IPS-18a (cell line): ENCODE measurements around the gene SUSD1.

Experiments
- H3K27ac ChIP-seq: one replicate; pipeline ENCODE4 v1.5.1; 2013; ENCODE audit warnings: low read length
- H3K27me3 ChIP-seq: one replicate; pipeline ENCODE4 v1.6.1; 2013; ENCODE audit warnings: mild to moderate bottlenecking, low read length; ENCODE audit not compliant: control insufficient read depth, insufficient read depth
- H3K36me3 ChIP-seq: one replicate; pipeline ENCODE4 v1.6.1; 2013; ENCODE audit warnings: low read depth, low read length; ENCODE audit not compliant: control insufficient read depth
- H3K4me1 ChIP-seq: one replicate; pipeline ENCODE4 v1.6.1; 2013; ENCODE audit warnings: low read depth, low read length; ENCODE audit not compliant: control insufficient read depth
- H3K4me3 ChIP-seq: one replicate; pipeline ENCODE4 v1.5.1; 2013; ENCODE audit warnings: low read length
- H3K9ac ChIP-seq: one replicate; pipeline ENCODE4 v1.6.1; 2013; ENCODE audit warnings: mild to moderate bottlenecking, low read length, moderate library complexity
- H3K9me3 ChIP-seq: one replicate; pipeline ENCODE4 v1.6.1; 2013; ENCODE audit warnings: low read depth, low read length; ENCODE audit not compliant: control insufficient read depth

Gene SUSD1

GRCh38 chr9:112059145-112059965, 115.7 kb downstream of the SUSD1 start:
- Histone ChIP-seq H3K27ac (no peak overlapping the region), H3K4me3 (no peak overlapping the region), H3K9ac (no peak overlapping the region), H3K4me1 (no peaks in the 10 kb centered on the region), H3K9me3 (no peaks in the 10 kb centered on the region), H3K36me3 (no peaks in the 10 kb centered on the region), H3K27me3 (no peaks in the 10 kb centered on the region)

- no peaks in the 10 kb centered on the region for H3K27me3 ChIP-seq
- H3K4me1 ChIP-seq: no peaks in the 10 kb centered on the region
- no peak overlapping the region for H3K9ac ChIP-seq
- H3K27ac ChIP-seq: no peak overlapping the region
- H3K4me3 ChIP-seq: no peak overlapping the region
- no peaks in the 10 kb centered on the region for H3K36me3 ChIP-seq
- H3K9me3 ChIP-seq: no peaks in the 10 kb centered on the region
Observed at GRCh38 chr9:112056996-112057395, 118.1 kb downstream of the SUSD1 start.

GRCh38 chr9:112054916-112055315, 120.2 kb downstream of the SUSD1 start:
- H3K4me3 ChIP-seq: no peak overlapping the region
- H3K36me3 ChIP-seq: no peaks in the 10 kb centered on the region
- H3K9me3 ChIP-seq: no peaks in the 10 kb centered on the region
- no peaks in the 10 kb centered on the region for H3K27me3 ChIP-seq
- H3K9ac ChIP-seq: no peak overlapping the region
- H3K4me1 ChIP-seq: no peaks in the 10 kb centered on the region
- H3K27ac ChIP-seq: no peak overlapping the region

- Histone ChIP-seq H3K9ac (no peak overlapping the region), H3K4me1 (no peaks in the 10 kb centered on the region), H3K27ac (no peak overlapping the region), H3K4me3 (no peak overlapping the region), H3K9me3 (no peaks in the 10 kb centered on the region), H3K27me3 (no peaks in the 10 kb centered on the region), H3K36me3 (no peaks in the 10 kb centered on the region)
Observed at GRCh38 chr9:112051812-112052211, 123.3 kb downstream of the SUSD1 start.

- Histone ChIP-seq H3K27ac (no peak overlapping the region), H3K9ac (no peak overlapping the region), H3K4me1 (no peaks in the 10 kb centered on the region), H3K36me3 (no peaks in the 10 kb centered on the region), H3K27me3 (no peaks in the 10 kb centered on the region), H3K9me3 (no peaks in the 10 kb centered on the region), H3K4me3 (no peak overlapping the region)
Observed at GRCh38 chr9:112050544-112051475, 124.3 kb downstream of the SUSD1 start.

GRCh38 chr9:112049811-112050516, 125.1 kb downstream of the SUSD1 start:
- Histone ChIP-seq H3K4me3 (no peak overlapping the region), H3K9ac (no peak overlapping the region), H3K36me3 (no peaks in the 10 kb centered on the region), H3K9me3 (no peaks in the 10 kb centered on the region), H3K27ac (no peak overlapping the region), H3K27me3 (no peaks in the 10 kb centered on the region), H3K4me1 (no peaks in the 10 kb centered on the region)

- Histone ChIP-seq H3K27me3 (no peaks in the 10 kb centered on the region), H3K36me3 (no peaks in the 10 kb centered on the region), H3K9ac (no peak overlapping the region), H3K4me3 (no peak overlapping the region), H3K4me1 (no peaks in the 10 kb centered on the region), H3K27ac (no peak overlapping the region), H3K9me3 (no peaks in the 10 kb centered on the region)
Observed at GRCh38 chr9:112048924-112049691, 126.0 kb downstream of the SUSD1 start.

GRCh38 chr9:112047538-112048066, 127.5 kb downstream of the SUSD1 start:
- no peaks in the 10 kb centered on the region for H3K9me3 ChIP-seq
- no peaks in the 10 kb centered on the region for H3K36me3 ChIP-seq
- H3K9ac ChIP-seq: no peak overlapping the region
- no peak overlapping the region for H3K4me3 ChIP-seq
- peaks cover 2% of the 10 kb centered on the region for H3K4me1 ChIP-seq
- H3K27ac ChIP-seq: no peak overlapping the region
- H3K27me3 ChIP-seq: no peaks in the 10 kb centered on the region

- H3K36me3 ChIP-seq: no peaks in the 10 kb centered on the region
- peaks cover 14% of the 10 kb centered on the region for H3K4me1 ChIP-seq
- no peak overlapping the region for H3K9ac ChIP-seq
- H3K27ac ChIP-seq: no peak overlapping the region
- no peak overlapping the region for H3K4me3 ChIP-seq
- no peaks in the 10 kb centered on the region for H3K27me3 ChIP-seq
- no peaks in the 10 kb centered on the region for H3K9me3 ChIP-seq
Observed at GRCh38 chr9:112046181-112046580, 128.9 kb downstream of the SUSD1 start.

GRCh38 chr9:112044881-112045280, 130.2 kb downstream of the SUSD1 start:
- H3K36me3 ChIP-seq: no peaks in the 10 kb centered on the region
- H3K4me3 ChIP-seq: no peak overlapping the region
- no peaks in the 10 kb centered on the region for H3K9me3 ChIP-seq
- peaks cover 14% of the 10 kb centered on the region for H3K4me1 ChIP-seq
- no peaks in the 10 kb centered on the region for H3K27me3 ChIP-seq
- no peak overlapping the region for H3K9ac ChIP-seq
- H3K27ac ChIP-seq: no peak overlapping the region
